Cardiac muscle cell (in vitro differentiated cells and primary cell): Measurements from ENCODE around the gene ARHGEF25. TPM values are rescaled to one million over a fixed set of nuclear protein-coding genes. Genes with fewer than 3 reads are reported as not detected.
A peak's percentile ranks its signal among the peaks of the same experiment; 100 is the strongest.
"Not testable (repeated sequence)": the region's sequence is repeated elsewhere in the genome, so short reads cannot be mapped to it uniquely, and the experiment has no call there.

Source experiments
- DNase-seq, 2 donors: peaks; one replicate each; pipeline versions ENCODE4 v3.0.0 to v3.0.0-alpha.2; 2010 to 2017; ENCODE audit warnings: low read depth in 1 of 2, low spot score in 1 of 2
- H3K27ac ChIP-seq: fragments of 200-600 bp; sonication (generic); 2 replicates; pipeline ENCODE4 v1.5.1; 2016
- H3K27me3 ChIP-seq: fragments of 200-600 bp; sonication (generic); 2 replicates; pipeline ENCODE4 v1.6.0; 2016; ENCODE audit warnings: control low read depth
- H3K36me3 ChIP-seq: fragments of 200-600 bp; sonication (generic); 2 replicates; pipeline ENCODE4 v1.5.1; 2016; ENCODE audit warnings: control low read depth
- H3K4me1 ChIP-seq: fragments of 200-600 bp; sonication (generic); 2 replicates; pipeline ENCODE4 v1.8.1; 2017; ENCODE audit warnings: low read depth, mild to moderate bottlenecking, mixed run types
- H3K4me3 ChIP-seq: fragments of 200-600 bp; sonication (generic); 2 replicates; pipeline ENCODE4 v1.5.1; 2016; ENCODE audit warnings: mild to moderate bottlenecking
- H3K9me3 ChIP-seq: fragments of 200-600 bp; sonication (generic); 2 replicates; pipeline ENCODE4 v1.5.1; 2017; ENCODE audit warnings: low read depth, mild to moderate bottlenecking, control low read depth
- polyA plus RNA-seq: library from polyadenylated mRNA; unstranded; fragments of >200 nt; fragmentation: Nextera tagmentation; extraction: Ambion mirVana; gene quantifications from 2 replicates; pipeline ENCODE4 v1.2.1, GENCODE V29; 2016
- total RNA-seq: library from RNA; depleted of rRNA; stranded (reverse); fragments of >200 nt; gene quantifications from 2 replicates; pipeline ENCODE4 v1.2.3, GENCODE V29; 2016
- TF ChIP-seq, protein P1 (sequence below): IDR thresholded peaks from 2 replicates; pipeline ENCODE4 v1.5.1; 2012; ENCODE audit warnings: low read depth, mild to moderate bottlenecking, low read length

The ARHGEF25 gene
- total and polyA plus RNA-seq, 2 experiments from 2014 or later, result 2.0 to 38.6 TPM

DNA sequence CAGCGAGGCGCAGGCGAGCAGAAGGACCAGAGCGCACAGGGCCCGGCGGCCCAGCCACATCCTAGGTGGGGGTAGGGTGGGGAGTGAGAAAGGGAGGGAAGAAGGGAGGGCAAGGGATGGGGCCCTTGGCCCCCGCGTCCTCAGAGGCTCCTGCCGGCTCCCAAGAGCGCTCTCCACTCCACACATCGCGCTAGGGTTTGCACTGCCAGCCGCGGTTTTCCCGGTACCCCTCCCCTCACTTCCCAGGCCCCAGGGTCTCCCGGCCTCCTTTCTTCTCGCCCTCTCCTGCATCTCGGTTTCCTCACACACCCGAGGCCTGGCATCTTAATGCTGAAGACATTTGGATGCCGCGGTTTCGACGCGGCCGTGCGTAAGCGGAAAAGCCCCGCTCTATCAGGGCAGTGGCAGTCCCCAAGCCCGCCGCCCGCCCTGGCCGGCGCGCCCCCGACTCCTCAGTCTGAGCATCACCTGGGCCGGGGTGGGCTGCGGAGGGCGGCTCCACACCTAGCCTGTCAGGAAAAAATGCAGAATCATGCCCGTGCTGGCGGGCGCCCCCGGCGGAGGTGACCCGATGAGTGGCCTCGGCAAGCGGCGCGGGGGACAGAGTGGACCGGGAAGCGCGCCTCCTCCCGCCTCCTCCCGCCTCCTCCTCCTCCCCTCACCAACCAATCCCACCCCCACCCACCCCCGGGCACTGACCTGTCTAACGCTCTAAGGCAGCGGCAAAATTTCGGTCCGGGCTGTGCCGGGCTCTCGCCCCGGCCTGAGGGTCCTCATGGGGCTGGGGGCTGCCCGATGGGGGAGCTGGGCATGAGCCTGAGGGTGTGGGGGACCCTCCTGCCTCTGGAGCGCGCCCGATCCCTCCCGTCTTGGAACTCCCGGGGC is 21.1 kb downstream of the ARHGEF25 start:
- Histone ChIP-seq H3K27me3 (peaks cover 96% of the 10 kb centered on the region), H3K4me1 (no peaks in the 10 kb centered on the region), H3K27ac (no peak overlapping the region), H3K9me3 (no peaks in the 10 kb centered on the region), H3K4me3 (peak overlapping the region; percentile 38), H3K36me3 (no peaks in the 10 kb centered on the region)
- TF ChIP-seq, protein P1, sequence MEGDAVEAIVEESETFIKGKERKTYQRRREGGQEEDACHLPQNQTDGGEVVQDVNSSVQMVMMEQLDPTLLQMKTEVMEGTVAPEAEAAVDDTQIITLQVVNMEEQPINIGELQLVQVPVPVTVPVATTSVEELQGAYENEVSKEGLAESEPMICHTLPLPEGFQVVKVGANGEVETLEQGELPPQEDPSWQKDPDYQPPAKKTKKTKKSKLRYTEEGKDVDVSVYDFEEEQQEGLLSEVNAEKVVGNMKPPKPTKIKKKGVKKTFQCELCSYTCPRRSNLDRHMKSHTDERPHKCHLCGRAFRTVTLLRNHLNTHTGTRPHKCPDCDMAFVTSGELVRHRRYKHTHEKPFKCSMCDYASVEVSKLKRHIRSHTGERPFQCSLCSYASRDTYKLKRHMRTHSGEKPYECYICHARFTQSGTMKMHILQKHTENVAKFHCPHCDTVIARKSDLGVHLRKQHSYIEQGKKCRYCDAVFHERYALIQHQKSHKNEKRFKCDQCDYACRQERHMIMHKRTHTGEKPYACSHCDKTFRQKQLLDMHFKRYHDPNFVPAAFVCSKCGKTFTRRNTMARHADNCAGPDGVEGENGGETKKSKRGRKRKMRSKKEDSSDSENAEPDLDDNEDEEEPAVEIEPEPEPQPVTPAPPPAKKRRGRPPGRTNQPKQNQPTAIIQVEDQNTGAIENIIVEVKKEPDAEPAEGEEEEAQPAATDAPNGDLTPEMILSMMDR, result no peak
- no peak for DNase-seq

DNA sequence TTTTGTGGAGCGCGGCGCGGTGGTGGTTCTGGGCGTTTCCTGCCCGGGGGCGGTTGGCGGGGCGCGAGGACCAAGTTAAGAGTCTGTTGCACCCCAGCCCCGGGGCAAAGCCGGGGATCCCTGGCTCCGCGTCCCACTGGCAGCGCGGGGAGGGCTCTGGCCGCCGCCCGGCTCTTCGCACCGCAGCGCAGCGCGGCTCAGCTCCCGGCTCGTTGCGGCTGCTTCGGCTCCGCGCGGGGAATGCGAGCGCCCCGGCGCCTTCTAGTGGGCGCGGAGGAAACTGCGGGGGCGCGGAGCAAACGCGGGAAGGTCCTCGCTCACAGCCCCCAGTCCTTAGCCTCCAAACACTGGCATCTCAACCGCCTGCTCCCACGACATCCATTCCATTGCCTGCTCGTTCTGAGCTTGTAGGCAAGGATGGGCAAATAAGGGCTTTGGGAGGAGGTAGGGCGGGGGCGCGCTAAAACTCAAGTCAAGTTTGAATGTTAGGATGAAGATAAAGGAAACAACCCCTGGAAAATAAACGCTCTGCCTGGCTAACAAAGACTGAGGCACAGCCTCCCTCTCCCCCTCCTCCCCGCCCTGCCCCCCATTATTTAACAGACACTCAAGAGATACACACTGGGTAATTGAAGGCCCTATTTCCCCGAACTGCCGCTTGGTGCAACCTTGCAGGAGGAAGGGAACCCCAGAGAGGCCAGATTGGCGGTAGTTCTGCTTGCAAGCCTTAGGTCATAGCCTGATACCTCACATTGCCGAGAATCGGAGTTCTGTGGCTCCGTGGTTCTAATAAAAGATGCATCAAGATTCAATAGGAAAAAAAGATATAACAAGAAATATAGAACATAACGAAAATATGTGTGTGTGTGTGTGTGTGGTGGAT is 22.0 kb downstream of the ARHGEF25 start, which contains the start of gene B4GALNT1:
Gene B4GALNT1 (minus strand): TSS at position 244 of the 883 bp plus-strand sequence. CDS start 1,069 bp downstream, outside the sequence.
- H3K27me3 ChIP-seq, result peaks cover 96% of the 10 kb centered on the region
- peak; percentile 59 to 82 for DNase-seq
- no peaks in the 10 kb centered on the region for H3K36me3 ChIP-seq
- H3K4me3 ChIP-seq, result peak within 1 kb of the TSS; percentile 38
- no peaks in the 10 kb centered on the region for H3K4me1 ChIP-seq
- TF ChIP-seq, protein P1, result peak; percentile 90
- H3K27ac ChIP-seq, result no peak within 1 kb of the TSS
- H3K9me3 ChIP-seq, result no peaks in the 10 kb centered on the region

DNA sequence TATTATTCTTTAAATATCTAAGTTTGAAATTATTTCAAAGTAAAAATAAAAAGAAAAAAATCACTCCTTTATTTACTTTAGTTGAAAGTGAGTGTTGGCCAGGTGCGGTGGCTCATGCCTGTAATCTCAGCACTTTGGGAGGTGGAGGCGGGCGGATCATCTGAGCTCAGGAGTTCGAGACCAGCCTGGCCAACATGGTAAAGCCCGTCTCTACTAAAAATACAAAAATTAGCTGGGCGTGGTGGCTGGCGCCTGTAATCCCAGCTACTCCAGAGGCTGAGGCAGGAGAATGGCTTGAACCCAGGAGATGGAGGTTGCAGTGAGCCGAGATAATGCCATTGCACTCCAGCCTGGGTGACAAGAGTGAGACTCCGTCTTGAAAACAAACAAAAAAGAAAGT is 25.5 kb downstream of the ARHGEF25 start:
- not testable (repeated sequence) for H3K36me3 ChIP-seq, H3K9me3 ChIP-seq, H3K27ac ChIP-seq, H3K4me1 ChIP-seq, H3K4me3 ChIP-seq, DNase-seq
- peaks cover 78% of the 10 kb centered on the region for H3K27me3 ChIP-seq

DNA sequence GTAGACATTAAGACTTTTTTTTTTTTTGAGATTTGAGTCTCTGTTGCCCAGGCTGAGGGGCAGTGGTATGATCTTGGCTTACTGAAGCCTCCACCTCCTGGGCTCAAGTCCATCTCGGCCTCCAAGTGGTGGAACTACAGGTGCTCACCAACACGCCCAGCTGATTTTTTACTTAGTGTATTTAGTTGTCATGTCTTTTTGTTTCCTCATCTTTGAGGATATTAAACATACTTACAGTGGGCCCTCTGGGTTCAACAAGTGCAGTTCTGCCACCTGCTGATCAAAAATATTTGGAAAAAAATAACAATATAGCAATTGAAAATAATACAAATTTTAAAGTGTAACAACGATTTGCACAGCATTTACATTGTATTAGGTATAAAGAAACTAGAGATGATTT is 26.1 kb downstream of the ARHGEF25 start:
- Histone ChIP-seq H3K9me3 (no peaks in the 10 kb centered on the region), H3K36me3 (no peaks in the 10 kb centered on the region), H3K27ac (no peak overlapping the region), H3K4me3 (no peak overlapping the region), H3K27me3 (peaks cover 71% of the 10 kb centered on the region), H3K4me1 (no peaks in the 10 kb centered on the region)
- TF ChIP-seq, protein P1, result no peak
- no peak for DNase-seq

DNA sequence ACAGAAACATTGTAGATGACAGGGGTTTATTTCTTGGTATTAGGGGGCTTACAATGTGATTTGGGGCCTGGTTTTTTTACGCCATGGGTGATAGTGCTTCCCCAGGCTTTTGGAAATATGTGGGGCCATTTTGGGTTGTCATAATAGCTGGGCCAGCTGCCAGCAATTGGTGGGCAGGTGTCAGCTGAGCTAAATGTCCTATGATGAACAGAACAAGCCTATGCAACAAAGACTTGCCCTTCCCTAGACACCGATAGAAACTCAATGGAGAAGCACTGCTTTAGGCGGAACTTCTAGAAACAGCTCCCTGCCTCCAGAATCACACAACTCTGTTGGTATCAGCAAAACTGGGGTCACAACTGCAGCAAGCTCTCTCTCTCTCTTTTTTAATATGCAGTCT is 26.9 kb downstream of the ARHGEF25 start:
- Histone ChIP-seq H3K4me1 (no peaks in the 10 kb centered on the region), H3K9me3 (no peaks in the 10 kb centered on the region), H3K4me3 (no peak overlapping the region), H3K36me3 (no peaks in the 10 kb centered on the region), H3K27me3 (peaks cover 64% of the 10 kb centered on the region), H3K27ac (no peak overlapping the region)
- TF ChIP-seq, protein P1, result no peak
- no peak for DNase-seq
